Trophoblast cell (in vitro differentiated cells and primary cell): ENCODE measurements around the gene IL17RB.

ENCODE experiments used
- DNase-seq, 2 donors: peaks; one replicate each; pipeline ENCODE4 v3.0.0-alpha.2; 2016
- H2AFZ ChIP-seq: 2 replicates; pipeline ENCODE4 v1.6.1; 2013; ENCODE audit warnings: low read length, moderate library complexity, mild to moderate bottlenecking; ENCODE audit not compliant: insufficient read depth, poor library complexity
- H2AK5ac ChIP-seq: 2 replicates; pipeline ENCODE4 v1.6.1; 2013; ENCODE audit warnings: mild to moderate bottlenecking, low read length
- H2BK120ac ChIP-seq: 2 replicates; pipeline ENCODE4 v1.6.1; 2013; ENCODE audit warnings: low read length, mild to moderate bottlenecking, moderate library complexity; ENCODE audit not compliant: insufficient read depth, poor library complexity
- H2BK12ac ChIP-seq: 2 replicates; pipeline ENCODE4 v1.6.1; 2013; ENCODE audit warnings: mild to moderate bottlenecking, low read length, moderate library complexity
- H2BK5ac ChIP-seq: 2 replicates; pipeline ENCODE4 v1.6.1; 2013; ENCODE audit warnings: low read length, low read depth, moderate library complexity, mild to moderate bottlenecking; ENCODE audit not compliant: poor library complexity
- H3K14ac ChIP-seq: 2 replicates; pipeline ENCODE4 v1.6.1; 2013; ENCODE audit warnings: mild to moderate bottlenecking, low read length
- H3K18ac ChIP-seq: 2 replicates; pipeline ENCODE4 v1.6.1; 2013; ENCODE audit warnings: mild to moderate bottlenecking, low read length
- H3K23ac ChIP-seq: 2 replicates; pipeline ENCODE4 v1.6.1; 2013; ENCODE audit warnings: low read length
- H3K27ac ChIP-seq: 2 replicates; pipeline ENCODE4 v1.5.1; 2013; ENCODE audit warnings: low read depth, mild to moderate bottlenecking, inconsistent platforms, low read length, moderate library complexity
- H3K27me3 ChIP-seq: 2 replicates; pipeline ENCODE4 v1.6.1; 2013; ENCODE audit warnings: inconsistent platforms, mild to moderate bottlenecking, low read length, moderate library complexity; ENCODE audit not compliant: insufficient read depth
- H3K36me3 ChIP-seq, 2 experiments: 1 replicate in 1 of 2; 2 replicates in 1 of 2; pipeline ENCODE4 v1.6.1; 2013; ENCODE audit warnings: low read length in 2 of 2, mild to moderate bottlenecking in 2 of 2, moderate library complexity in 1 of 2; ENCODE audit not compliant: insufficient read depth in 2 of 2, control insufficient read depth in 1 of 2
- H3K4ac ChIP-seq: 2 replicates; pipeline ENCODE4 v1.6.1; 2013; ENCODE audit warnings: low read depth, mild to moderate bottlenecking, low read length, moderate library complexity
- H3K4me1 ChIP-seq, 2 experiments: 1 replicate in 1 of 2; 2 replicates in 1 of 2; pipeline ENCODE4 v1.6.1; 2013; ENCODE audit warnings: low read length in 2 of 2, mild to moderate bottlenecking in 2 of 2, moderate library complexity in 1 of 2; ENCODE audit not compliant: insufficient read depth in 2 of 2, control insufficient read depth in 1 of 2
- H3K4me2 ChIP-seq: 2 replicates; pipeline ENCODE4 v1.6.1; 2013; ENCODE audit warnings: inconsistent platforms, mild to moderate bottlenecking, low read length, moderate library complexity
- H3K4me3 ChIP-seq: 2 replicates; pipeline ENCODE4 v1.5.1; 2013; ENCODE audit warnings: mild to moderate bottlenecking, low read depth, low read length, inconsistent platforms
- H3K79me1 ChIP-seq: one replicate; pipeline ENCODE4 v1.6.1; 2013; ENCODE audit warnings: low read length
- H3K79me2 ChIP-seq: 2 replicates; pipeline ENCODE4 v1.6.1; 2013; ENCODE audit warnings: low read length, mild to moderate bottlenecking; ENCODE audit not compliant: control insufficient read depth, insufficient read depth, poor library complexity
- H3K9ac ChIP-seq: 2 replicates; pipeline ENCODE4 v1.6.1; 2013; ENCODE audit warnings: mild to moderate bottlenecking, low read length
- H3K9me3 ChIP-seq: 2 replicates; pipeline ENCODE4 v1.6.1; 2013; ENCODE audit warnings: low read depth, mild to moderate bottlenecking, control low read depth, inconsistent platforms, low read length; ENCODE audit not compliant: insufficient read depth
- H4K12ac ChIP-seq: 2 replicates; pipeline ENCODE4 v1.6.1; 2013; ENCODE audit warnings: low read depth, mild to moderate bottlenecking, low read length, moderate library complexity
- H4K8ac ChIP-seq: 2 replicates; pipeline ENCODE4 v1.6.1; 2013; ENCODE audit warnings: low read depth, mild to moderate bottlenecking, low read length, moderate library complexity
- H4K91ac ChIP-seq: one replicate; pipeline ENCODE4 v1.6.1; 2013; ENCODE audit warnings: low read depth, mild to moderate bottlenecking, low read length, moderate library complexity
- WGBS: extraction: QIAGEN DNeasy Blood & Tissue Kit; methylation state at CpG from one replicate; pipeline ENCODE4 v1.1.7; 2013; ENCODE audit warnings: missing lambda C conversion rate; ENCODE audit not compliant: insufficient read length, insufficient coverage; ENCODE audit errors: extremely low coverage; 5-methylcytosine and 5-hydroxymethylcytosine counted together

The IL17RB gene

GRCh38 chr3:53859178-53859577 is 12.8 kb downstream of the IL17RB start:
- no peak overlapping the region for H3K4ac ChIP-seq
- no peak overlapping the region for H3K4me2 ChIP-seq
- no peak overlapping the region for H4K8ac ChIP-seq
- H3K9ac ChIP-seq, result no peak overlapping the region
- no peak overlapping the region for H2BK120ac ChIP-seq
- H2AK5ac ChIP-seq, result no peak overlapping the region
- H3K27me3 ChIP-seq, result no peaks in the 10 kb centered on the region
- no peak for DNase-seq
- no peak overlapping the region for H2BK12ac ChIP-seq
- H3K4me1 ChIP-seq, result no peaks in the 10 kb centered on the region
- H4K91ac ChIP-seq, result no peak overlapping the region
- H3K27ac ChIP-seq, result no peak overlapping the region
- H3K14ac ChIP-seq, result no peak overlapping the region
- no peak overlapping the region for H3K23ac ChIP-seq
- no peak overlapping the region for H3K18ac ChIP-seq
- peaks cover 2 to 6% of the 10 kb centered on the region in 2 experiments for H3K36me3 ChIP-seq
- no peak overlapping the region for H3K4me3 ChIP-seq
- no peak overlapping the region for H2AFZ ChIP-seq
- H2BK5ac ChIP-seq, result no peak overlapping the region
- H3K79me1 ChIP-seq, result no peaks in the 10 kb centered on the region
- no CpG with 5 or more reads among the region's 6 CpGs for WGBS
- no peaks in the 10 kb centered on the region for H3K79me2 ChIP-seq
- H3K9me3 ChIP-seq, result no peaks in the 10 kb centered on the region
- H4K12ac ChIP-seq, result no peak overlapping the region

- Histone ChIP-seq H2AFZ (no peak overlapping the region), H3K4ac (no peak overlapping the region), H3K18ac (no peak overlapping the region), H2AK5ac (no peak overlapping the region), H4K12ac (no peak overlapping the region), H3K79me1 (no peaks in the 10 kb centered on the region), H3K9me3 (no peaks in the 10 kb centered on the region), H3K9ac (no peak overlapping the region), H2BK5ac (no peak overlapping the region), H3K27me3 (no peaks in the 10 kb centered on the region), H4K91ac (no peak overlapping the region), H3K36me3 (peaks cover 6 to 11% of the 10 kb centered on the region in 2 experiments), H3K4me3 (no peak overlapping the region), H2BK12ac (no peak overlapping the region), H3K79me2 (no peaks in the 10 kb centered on the region), H3K23ac (no peak overlapping the region), H2BK120ac (no peak overlapping the region), H4K8ac (no peak overlapping the region), H3K4me1 (no peaks in the 10 kb centered on the region), H3K4me2 (no peak overlapping the region), H3K14ac (no peak overlapping the region), H3K27ac (no peak overlapping the region)
- WGBS, result no CpG with 5 or more reads among the region's 4 CpGs
- DNase-seq, result no peak
Measured at GRCh38 chr3:53860196-53860595, 13.8 kb downstream of the IL17RB start.

GRCh38 chr3:53862241-53862640 is 15.9 kb downstream of the IL17RB start:
- Histone ChIP-seq H3K18ac (no peak overlapping the region), H3K79me2 (no peaks in the 10 kb centered on the region), H3K27ac (no peak overlapping the region), H2AFZ (no peak overlapping the region), H3K79me1 (no peaks in the 10 kb centered on the region), H3K14ac (no peak overlapping the region), H4K91ac (no peak overlapping the region), H3K4me1 (no peaks in the 10 kb centered on the region), H4K12ac (no peak overlapping the region), H3K36me3 (peaks cover 8 to 14% of the 10 kb centered on the region in 2 experiments), H3K4me3 (no peak overlapping the region), H2AK5ac (no peak overlapping the region), H3K4me2 (no peak overlapping the region), H3K27me3 (no peaks in the 10 kb centered on the region), H2BK5ac (no peak overlapping the region), H3K23ac (no peak overlapping the region), H2BK12ac (no peak overlapping the region), H3K9me3 (no peaks in the 10 kb centered on the region), H3K4ac (no peak overlapping the region), H4K8ac (no peak overlapping the region), H2BK120ac (no peak overlapping the region), H3K9ac (no peak overlapping the region)
- no CpG with 5 or more reads among the region's 3 CpGs for WGBS
- no peak for DNase-seq

DNA sequence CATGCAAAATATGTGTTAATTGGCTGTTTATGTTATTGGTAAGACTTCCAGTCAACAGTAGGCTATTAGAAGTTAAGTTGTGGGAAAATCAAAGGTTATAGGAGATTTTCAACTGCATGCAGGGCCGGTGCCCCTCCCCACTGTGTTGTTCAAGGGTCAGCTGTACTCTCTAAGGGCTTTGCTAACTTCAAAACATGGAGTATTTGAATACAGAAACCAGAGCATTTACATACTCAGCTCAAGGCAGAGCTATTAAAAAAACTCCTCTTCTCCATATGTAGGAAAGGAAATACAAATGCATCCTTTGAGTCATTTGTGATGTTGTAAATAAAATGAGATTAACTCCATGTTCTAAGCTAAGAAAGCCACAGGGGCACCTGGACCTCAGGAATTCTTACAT is 16.8 kb downstream of the IL17RB start:
- Histone ChIP-seq H3K79me2 (no peaks in the 10 kb centered on the region), H2BK5ac (no peak overlapping the region), H3K36me3 (peaks cover 10 to 18% of the 10 kb centered on the region in 2 experiments), H3K4me2 (no peak overlapping the region), H3K4me1 (no peaks in the 10 kb centered on the region), H3K27me3 (no peaks in the 10 kb centered on the region), H3K23ac (no peak overlapping the region), H4K12ac (no peak overlapping the region), H2AK5ac (no peak overlapping the region), H3K4me3 (no peak overlapping the region), H2BK12ac (no peak overlapping the region), H4K91ac (no peak overlapping the region), H3K9me3 (no peaks in the 10 kb centered on the region), H3K18ac (no peak overlapping the region), H3K9ac (no peak overlapping the region), H3K79me1 (no peaks in the 10 kb centered on the region), H2AFZ (no peak overlapping the region), H3K4ac (no peak overlapping the region), H2BK120ac (no peak overlapping the region), H4K8ac (no peak overlapping the region), H3K14ac (no peak overlapping the region), H3K27ac (no peak overlapping the region)
- DNase-seq, result no peak
- WGBS, result no CpG with 5 or more reads among the region's 1 CpG
